H9 (cell line): ENCODE measurements around the gene C1QTNF1. TPM values are rescaled to one million over a fixed set of nuclear protein-coding genes. Genes with fewer than 3 reads are reported as not detected.

Experiments used
- DNase-seq: peaks from one replicate; pipeline ENCODE4 v3.0.0-alpha.2; 2017
- H2AFZ ChIP-seq: one replicate; pipeline ENCODE4 v1.6.1; 2013; ENCODE audit warnings: mild to moderate bottlenecking, low read length, control low read depth, moderate library complexity
- H2AK5ac ChIP-seq: 2 replicates; pipeline ENCODE4 v1.6.1; 2013; ENCODE audit warnings: low read length, control low read depth, mixed read lengths; ENCODE audit not compliant: insufficient read length
- H2BK120ac ChIP-seq: one replicate; pipeline ENCODE4 v1.6.1; 2013; ENCODE audit warnings: low read depth, mild to moderate bottlenecking, low read length, control low read depth, inconsistent platforms; ENCODE audit not compliant: poor library complexity, severe bottlenecking
- H2BK12ac ChIP-seq: 2 replicates; pipeline ENCODE4 v1.6.1; 2013; ENCODE audit warnings: low read length, control low read depth, mixed read lengths, low read depth; ENCODE audit not compliant: insufficient read length
- H2BK15ac ChIP-seq: 2 replicates; pipeline ENCODE4 v1.6.1; 2013; ENCODE audit warnings: low read depth, low read length, control low read depth
- H2BK20ac ChIP-seq: one replicate; pipeline ENCODE4 v1.6.1; 2013; ENCODE audit warnings: low read depth, mild to moderate bottlenecking, low read length, control low read depth, inconsistent platforms; ENCODE audit not compliant: poor library complexity, severe bottlenecking
- H2BK5ac ChIP-seq: 2 replicates; pipeline ENCODE4 v1.6.1; 2013; ENCODE audit warnings: low read length, control low read depth, mixed read lengths; ENCODE audit not compliant: insufficient read length
- H3K14ac ChIP-seq: 2 replicates; pipeline ENCODE4 v1.6.1; 2013; ENCODE audit warnings: low read length, control low read depth; ENCODE audit not compliant: insufficient read depth
- H3K18ac ChIP-seq: 2 replicates; pipeline ENCODE4 v1.6.1; 2013; ENCODE audit warnings: low read depth, mild to moderate bottlenecking, mixed read lengths, low read length, control low read depth; ENCODE audit not compliant: insufficient read length
- H3K23ac ChIP-seq: 2 replicates; pipeline ENCODE4 v1.6.1; 2013; ENCODE audit warnings: low read length, control low read depth, mixed read lengths, low read depth; ENCODE audit not compliant: insufficient read length
- H3K23me2 ChIP-seq: 2 replicates; pipeline ENCODE4 v1.6.1; 2013; ENCODE audit warnings: low read depth, mild to moderate bottlenecking, mixed read lengths, low read length, control low read depth; ENCODE audit not compliant: insufficient read length, poor library complexity, severe bottlenecking
- H3K27ac ChIP-seq: 2 replicates; pipeline ENCODE4 v1.5.1; 2013; ENCODE audit warnings: low read length, control low read depth, mixed read lengths, low read depth; ENCODE audit not compliant: insufficient read length
- H3K27me3 ChIP-seq: 2 replicates; pipeline ENCODE4 v1.6.1; 2013; ENCODE audit warnings: low read length, control low read depth, inconsistent platforms; ENCODE audit not compliant: insufficient read depth
- H3K4ac ChIP-seq: 2 replicates; pipeline ENCODE4 v1.6.1; 2013; ENCODE audit warnings: low read depth, mild to moderate bottlenecking, control low read depth, inconsistent platforms, low read length, moderate library complexity
- H3K4me1 ChIP-seq: 2 replicates; pipeline ENCODE4 v1.6.1; 2013; ENCODE audit warnings: low read length, control low read depth, inconsistent platforms; ENCODE audit not compliant: insufficient read depth
- H3K4me2 ChIP-seq: 2 replicates; pipeline ENCODE4 v1.6.1; 2013; ENCODE audit warnings: low read length, control low read depth, mixed read lengths; ENCODE audit not compliant: insufficient read length, insufficient read depth
- H3K56ac ChIP-seq: 2 replicates; pipeline ENCODE4 v1.6.1; 2013; ENCODE audit warnings: low read depth, mild to moderate bottlenecking, mixed read lengths, low read length, control low read depth; ENCODE audit not compliant: insufficient read length
- H3K79me1 ChIP-seq: 2 replicates; pipeline ENCODE4 v1.6.1; 2013; ENCODE audit warnings: low read depth, mild to moderate bottlenecking, moderate library complexity, low read length, control low read depth, inconsistent platforms; ENCODE audit not compliant: insufficient read depth, poor library complexity, severe bottlenecking
- H3K79me2 ChIP-seq: 2 replicates; pipeline ENCODE4 v1.6.1; 2013; ENCODE audit warnings: low read length, control low read depth, inconsistent platforms; ENCODE audit not compliant: insufficient read depth
- H3K9ac ChIP-seq: 2 replicates; pipeline ENCODE4 v1.6.1; 2013; ENCODE audit warnings: low read length, control low read depth, mixed read lengths; ENCODE audit not compliant: insufficient read length; ENCODE audit errors: extremely low read depth
- H3K9me3 ChIP-seq: one replicate; pipeline ENCODE4 v1.6.1; 2013; ENCODE audit warnings: low read depth, low read length, inconsistent platforms; ENCODE audit not compliant: control insufficient read depth
- H3T11ph ChIP-seq: one replicate; pipeline ENCODE4 v1.6.1; 2013; ENCODE audit warnings: mild to moderate bottlenecking, low read length, control low read depth, inconsistent platforms
- H4K20me1 ChIP-seq: one replicate; pipeline ENCODE4 v1.6.1; 2013; ENCODE audit not compliant: control insufficient read depth, insufficient read length, insufficient read depth
- H4K5ac ChIP-seq: 2 replicates; pipeline ENCODE4 v1.6.1; 2013; ENCODE audit warnings: low read depth, mild to moderate bottlenecking, mixed read lengths, low read length, control low read depth; ENCODE audit not compliant: insufficient read length
- H4K8ac ChIP-seq: replicated peaks from 2 replicates; pipeline ENCODE4 v1.6.1; 2013; ENCODE audit warnings: low read length, control low read depth, mixed read lengths, low read depth; ENCODE audit not compliant: insufficient read length
- H4K91ac ChIP-seq: 2 replicates; pipeline ENCODE4 v1.6.1; 2013; ENCODE audit warnings: low read depth, mild to moderate bottlenecking, moderate library complexity, mixed read lengths, low read length, control low read depth; ENCODE audit not compliant: insufficient read length
- H3K27ac Mint-ChIP-seq, 3 experiments: 2 replicates in 2 of 3; 3 replicates in 1 of 3; pipeline ENCODE4 v1.8.0; 2020 to 2021; ENCODE audit warnings: mixed read lengths in 3 of 3, mild to moderate bottlenecking in 1 of 3, moderate library complexity in 1 of 3
- H3K27me3 Mint-ChIP-seq: 2 replicates; pipeline ENCODE4 v1.8.0; 2021; ENCODE audit warnings: low read depth, mild to moderate bottlenecking, moderate library complexity, mixed read lengths
- H3K36me3 Mint-ChIP-seq, 3 experiments: 2 replicates in 2 of 3; 3 replicates in 1 of 3; pipeline ENCODE4 v1.8.0; 2020 to 2021; ENCODE audit warnings: low read depth in 3 of 3, mixed read lengths in 3 of 3; ENCODE audit not compliant: insufficient read depth in 1 of 3
- H3K4me1 Mint-ChIP-seq, 2 experiments: 2 replicates each; pipeline ENCODE4 v1.8.0; 2020; ENCODE audit warnings: mixed read lengths in 2 of 2
- H3K4me3 Mint-ChIP-seq, 2 experiments: 2 replicates in 1 of 2; 3 replicates in 1 of 2; pipeline ENCODE4 v1.8.0; 2020 to 2021; ENCODE audit warnings: mild to moderate bottlenecking in 2 of 2, mixed read lengths in 2 of 2, moderate library complexity in 1 of 2
- H3K9me3 Mint-ChIP-seq, 2 experiments: 2 replicates in 1 of 2; 3 replicates in 1 of 2; pipeline ENCODE4 v1.8.0; 2020; ENCODE audit warnings: mild to moderate bottlenecking in 2 of 2, mixed read lengths in 2 of 2, moderate library complexity in 1 of 2
- WGBS: extraction: QIAGEN DNeasy Blood & Tissue Kit; methylation state at CpG from one replicate; pipeline ENCODE4 v1.1.7; 2013; ENCODE audit warnings: missing lambda C conversion rate, low lambda C conversion rate, mixed read lengths; ENCODE audit not compliant: insufficient read length; ENCODE audit errors: extremely low coverage; 5-methylcytosine and 5-hydroxymethylcytosine counted together
- total RNA-seq: library from RNA; stranded (reverse); gene quantifications from 2 replicates; pipeline ENCODE4 v1.2.1, GENCODE V29; 2021
- TF ChIP-seq, protein P1 (sequence below): fragments of 200-600 bp; sonication (generic); conservative IDR thresholded peaks from 3 replicates; pipeline ENCODE4 v1.8.0; 2021; ENCODE audit warnings: antibody characterized with exemption, mild to moderate bottlenecking

The C1QTNF1 gene
- total RNA-seq, 1 experiment from 2014 or later: 0.96 TPM

DNA sequence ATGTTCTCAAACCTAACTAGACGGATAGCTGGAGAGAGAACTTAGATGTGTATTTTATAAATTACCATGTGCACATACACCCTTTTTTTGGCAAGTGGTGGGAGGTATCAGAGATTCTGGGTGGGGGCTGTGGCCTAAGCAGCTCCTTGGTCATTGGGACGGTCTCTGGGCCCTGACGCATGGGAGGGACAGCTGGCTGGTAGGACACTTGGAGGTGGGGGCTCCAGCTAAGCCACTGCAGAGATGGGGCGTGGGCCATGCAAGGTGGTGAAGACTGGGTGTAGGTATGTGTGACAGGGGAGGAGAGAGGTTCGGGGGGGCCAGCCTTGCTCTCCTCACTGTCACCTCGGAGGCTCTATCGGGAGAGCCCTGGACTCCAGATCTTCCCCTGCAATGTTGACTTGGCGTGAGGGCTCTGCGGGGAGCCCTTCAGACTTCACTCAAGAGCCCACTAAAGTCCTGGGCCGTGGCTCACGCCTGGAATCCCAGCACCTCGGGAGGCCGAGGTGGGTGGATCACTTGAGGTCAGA lies 17.1 kb downstream of the C1QTNF1 start:
- TF ChIP-seq, protein P1, sequence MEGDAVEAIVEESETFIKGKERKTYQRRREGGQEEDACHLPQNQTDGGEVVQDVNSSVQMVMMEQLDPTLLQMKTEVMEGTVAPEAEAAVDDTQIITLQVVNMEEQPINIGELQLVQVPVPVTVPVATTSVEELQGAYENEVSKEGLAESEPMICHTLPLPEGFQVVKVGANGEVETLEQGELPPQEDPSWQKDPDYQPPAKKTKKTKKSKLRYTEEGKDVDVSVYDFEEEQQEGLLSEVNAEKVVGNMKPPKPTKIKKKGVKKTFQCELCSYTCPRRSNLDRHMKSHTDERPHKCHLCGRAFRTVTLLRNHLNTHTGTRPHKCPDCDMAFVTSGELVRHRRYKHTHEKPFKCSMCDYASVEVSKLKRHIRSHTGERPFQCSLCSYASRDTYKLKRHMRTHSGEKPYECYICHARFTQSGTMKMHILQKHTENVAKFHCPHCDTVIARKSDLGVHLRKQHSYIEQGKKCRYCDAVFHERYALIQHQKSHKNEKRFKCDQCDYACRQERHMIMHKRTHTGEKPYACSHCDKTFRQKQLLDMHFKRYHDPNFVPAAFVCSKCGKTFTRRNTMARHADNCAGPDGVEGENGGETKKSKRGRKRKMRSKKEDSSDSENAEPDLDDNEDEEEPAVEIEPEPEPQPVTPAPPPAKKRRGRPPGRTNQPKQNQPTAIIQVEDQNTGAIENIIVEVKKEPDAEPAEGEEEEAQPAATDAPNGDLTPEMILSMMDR: no peak
- no peak overlapping the region for H2AK5ac ChIP-seq
- no peak overlapping the region for H2AFZ ChIP-seq
- no peak overlapping the region for H4K5ac ChIP-seq
- Mint-ChIP-seq H3K9me3 (peaks cover 4 to 11% of the 10 kb centered on the region in 2 experiments; a peak in 4 of 5 replicates), H3K4me1 (peaks cover 0 to 12% of the 10 kb centered on the region in 2 experiments; a peak in 2 of 4 replicates), H3K27ac (no peak overlapping the region), H3K27me3 (peaks cover 73% of the 10 kb centered on the region), H3K36me3 (no peaks in the 10 kb centered on the region; a peak in 1 of 7 replicates), H3K4me3 (no peak overlapping the region)
- H4K20me1 ChIP-seq: peaks cover 2% of the 10 kb centered on the region
- H3K9me3 ChIP-seq: no peaks in the 10 kb centered on the region
- H3K27ac ChIP-seq: no peak overlapping the region
- no peak overlapping the region for H3K56ac ChIP-seq
- H3T11ph ChIP-seq: no peak overlapping the region
- no peak overlapping the region for H4K8ac ChIP-seq
- H3K79me2 ChIP-seq: no peaks in the 10 kb centered on the region
- no peak overlapping the region for H2BK12ac ChIP-seq
- H2BK120ac ChIP-seq: no peak overlapping the region
- H3K18ac ChIP-seq: no peak overlapping the region
- H3K4me1 ChIP-seq: no peaks in the 10 kb centered on the region
- H3K4ac ChIP-seq: no peak overlapping the region
- no peak overlapping the region for H3K4me2 ChIP-seq
- no peak overlapping the region for H3K23ac ChIP-seq
- H2BK15ac ChIP-seq: no peak overlapping the region
- no peak overlapping the region for H4K91ac ChIP-seq
- no peak overlapping the region for H3K9ac ChIP-seq
- H3K27me3 ChIP-seq: no peaks in the 10 kb centered on the region
- H3K79me1 ChIP-seq: no peaks in the 10 kb centered on the region
- no peak overlapping the region for H2BK20ac ChIP-seq
- no peaks in the 10 kb centered on the region for H3K23me2 ChIP-seq
- DNase-seq: no peak
- no peak overlapping the region for H3K14ac ChIP-seq
- no peak overlapping the region for H2BK5ac ChIP-seq
- no CpG with 5 or more reads among the region's 13 CpGs for WGBS
